Measurements from ENCODE around the gene TPSG1.
"Not testable (repeated sequence)": the region's sequence is repeated elsewhere in the genome, so short reads cannot be mapped to it uniquely, and the experiment has no call there.

The TPSG1 gene

GRCh38 chr16:1188432-1189189 is 36.5 kb downstream of the TPSG1 start:
- no peak overlapping the region for H3K4me3 ChIP-seq (ENCODE audit: low read length)
- TF ChIP-seq ZNF274 (IDR thresholded peaks at IDR 0.05; ENCODE audit: low read depth, low read length), result no peak

- not testable (repeated sequence) for H3K4me3 ChIP-seq (ENCODE audit: low read length)
Observed at GRCh38 chr16:1185460-1186207, 39.4 kb downstream of the TPSG1 start.

GRCh38 chr16:1184980-1185379 is 40.1 kb downstream of the TPSG1 start:
- no peak for TF ChIP-seq ZNF274 (IDR thresholded peaks at IDR 0.05; ENCODE audit: low read depth, low read length)
- no peak overlapping the region for H3K4me3 ChIP-seq (ENCODE audit: low read length)

GRCh38 chr16:1184156-1184868 is 40.8 kb downstream of the TPSG1 start:
- no peak for TF ChIP-seq ZNF274 (IDR thresholded peaks at IDR 0.05; ENCODE audit: low read depth, low read length)
- no peak overlapping the region for H3K4me3 ChIP-seq (ENCODE audit: low read length)

GRCh38 chr16:1182950-1183907 is 41.8 kb downstream of the TPSG1 start:
- no peak overlapping the region for H3K4me3 ChIP-seq (ENCODE audit: low read length)
- TF ChIP-seq ZNF274 (IDR thresholded peaks at IDR 0.05; ENCODE audit: low read depth, low read length), result no peak

- H3K4me3 ChIP-seq (ENCODE audit: low read length), result no peak overlapping the region
- no peak for TF ChIP-seq ZNF274 (IDR thresholded peaks at IDR 0.05; ENCODE audit: low read depth, low read length)
Observed at GRCh38 chr16:1182316-1182671, 42.8 kb downstream of the TPSG1 start.

GRCh38 chr16:1181404-1182315 is 43.4 kb downstream of the TPSG1 start:
- no peak for TF ChIP-seq ZNF274 (IDR thresholded peaks at IDR 0.05; ENCODE audit: low read depth, low read length)
- no peak overlapping the region for H3K4me3 ChIP-seq (ENCODE audit: low read length)

- no peak overlapping the region for H3K4me3 ChIP-seq (ENCODE audit: low read length)
- TF ChIP-seq ZNF274 (IDR thresholded peaks at IDR 0.05; ENCODE audit: low read depth, low read length), result no peak
Observed at GRCh38 chr16:1180549-1181403, 44.3 kb downstream of the TPSG1 start.

- no peak overlapping the region for H3K4me3 ChIP-seq (ENCODE audit: low read length)
- no peak for TF ChIP-seq ZNF274 (IDR thresholded peaks at IDR 0.05; ENCODE audit: low read depth, low read length)
Observed at GRCh38 chr16:1178295-1178910, 46.7 kb downstream of the TPSG1 start.

- no peak for TF ChIP-seq ZNF274 (IDR thresholded peaks at IDR 0.05; ENCODE audit: low read depth, low read length)
- no peak overlapping the region for H3K4me3 ChIP-seq (ENCODE audit: low read length)
Observed at GRCh38 chr16:1177750-1178149, 47.3 kb downstream of the TPSG1 start.

- no peak overlapping the region for H3K4me3 ChIP-seq (ENCODE audit: low read length)
- TF ChIP-seq ZNF274 (IDR thresholded peaks at IDR 0.05; ENCODE audit: low read depth, low read length), result no peak
Observed at GRCh38 chr16:1177053-1177452, 48.0 kb downstream of the TPSG1 start.

All from GM08714 (cell line).